ENCODE results near the gene BAZ2A.

The BAZ2A gene

GRCh38 chr12:56633468-56634241 is 3.5 kb upstream of the BAZ2A start:
- TF ChIP-seq EZH2phosphoT487 (IDR thresholded peaks at IDR 0.05; ENCODE audit: borderline replicate concordance, low read length): no peak
- TF ChIP-seq CTCF (IDR thresholded peaks at IDR 0.05; ENCODE audit: low read depth, low read length, poor library complexity, severe bottlenecking): no peak
- peaks cover 3% of the 10 kb centered on the region; the same call in 1 of the 2 replicates for H4K20me1 ChIP-seq (ENCODE audit: control insufficient read depth, insufficient read depth, low read depth, low read length)
- peaks cover 30% of the 10 kb centered on the region for H3K36me3 ChIP-seq (ENCODE audit: control insufficient read depth, low read length)
- peak overlapping the region; percentile 93 for H3K4me2 ChIP-seq (ENCODE audit: low read length)
- peaks cover 67% of the 10 kb centered on the region for H3K79me2 ChIP-seq (ENCODE audit: control insufficient read depth, low read length)
- H3K27ac ChIP-seq (ENCODE audit: low read depth, low read length): peak overlapping the region; percentile 72
- peaks cover 42% of the 10 kb centered on the region for H3F3A ChIP-seq (ENCODE audit: control insufficient read depth, insufficient read depth)
- H3K4me3 ChIP-seq (ENCODE audit: low read length): peak overlapping the region; percentile 94
- H3K9me3 ChIP-seq (ENCODE audit: control insufficient read depth, insufficient read depth, low read length): no peaks in the 10 kb centered on the region
- H3K27me3 ChIP-seq (ENCODE audit: control insufficient read depth, low read length): no peaks in the 10 kb centered on the region
- H3K9me2 ChIP-seq (replicated peaks; ENCODE audit: control insufficient read depth, low read length): no peaks in the 10 kb centered on the region
- peaks cover 70% of the 10 kb centered on the region for H3K4me1 ChIP-seq (ENCODE audit: control insufficient read depth, low read length)

GRCh38 chr12:56632701-56633467 is 2.8 kb upstream of the BAZ2A start:
- peaks cover 75% of the 10 kb centered on the region for H3K79me2 ChIP-seq (ENCODE audit: control insufficient read depth, low read length)
- H3K27ac ChIP-seq (ENCODE audit: low read depth, low read length): peak overlapping the region; percentile 68

More at GRCh38 chr12:56632701-56633467, 2.8 kb upstream of the BAZ2A start:
- peaks cover 75% of the 10 kb centered on the region for H3K4me1 ChIP-seq (ENCODE audit: control insufficient read depth, low read length)
- H4K20me1 ChIP-seq (ENCODE audit: control insufficient read depth, insufficient read depth, low read depth, low read length): peaks cover 7% of the 10 kb centered on the region; the same call in 1 of the 2 replicates
- H3F3A ChIP-seq (ENCODE audit: control insufficient read depth, insufficient read depth): peaks cover 35% of the 10 kb centered on the region
- H3K4me3 ChIP-seq (ENCODE audit: low read length): peak overlapping the region; percentile 94
- H3K9me2 ChIP-seq (replicated peaks; ENCODE audit: control insufficient read depth, low read length): no peaks in the 10 kb centered on the region
- no peaks in the 10 kb centered on the region for H3K9me3 ChIP-seq (ENCODE audit: control insufficient read depth, insufficient read depth, low read length)
- no peaks in the 10 kb centered on the region for H3K27me3 ChIP-seq (ENCODE audit: control insufficient read depth, low read length)
- peaks cover 25% of the 10 kb centered on the region for H3K36me3 ChIP-seq (ENCODE audit: control insufficient read depth, low read length)
- peak overlapping the region; percentile 93 for H3K4me2 ChIP-seq (ENCODE audit: low read length)
- TF ChIP-seq EZH2phosphoT487 (IDR thresholded peaks at IDR 0.05; ENCODE audit: borderline replicate concordance, low read length): no peak
- no peak for TF ChIP-seq CTCF (IDR thresholded peaks at IDR 0.05; ENCODE audit: low read depth, low read length, poor library complexity, severe bottlenecking)
